Ishikawa (cell line): ENCODE data around the gene GPR32.

Experiments used
- CREB1 ChIP-seq: IDR thresholded peaks from 2 replicates; pipeline ENCODE4 v1.6.1; 2012; ENCODE audit warnings: low read depth
- EP300 ChIP-seq: IDR thresholded peaks from 2 replicates; pipeline ENCODE4 v1.6.1; 2012; ENCODE audit warnings: borderline replicate concordance
- REST ChIP-seq: IDR thresholded peaks from 2 replicates; pipeline ENCODE4 v1.6.1; 2012; ENCODE audit warnings: low read depth, mild to moderate bottlenecking
- TAF1 ChIP-seq: IDR thresholded peaks from 2 replicates; pipeline ENCODE4 v1.6.1; 2012; ENCODE audit warnings: low read depth, mild to moderate bottlenecking

GRCh38 chr19:50815439-50815838, 45.2 kb downstream of the GPR32 start:
- no peak for TF ChIP-seq CREB1
- TF ChIP-seq TAF1: no peak
- no peak for TF ChIP-seq REST
- TF ChIP-seq EP300: no peak
